Ascending aorta (tissue), 2 donors: ENCODE results near the gene PDZD11. TPM values are rescaled to one million over a fixed set of nuclear protein-coding genes. Genes with fewer than 3 reads are reported as not detected.
"Not testable (repeated sequence)": the region's sequence is repeated elsewhere in the genome, so short reads cannot be mapped to it uniquely, and the experiment has no call there.

Source experiments
- DNase-seq, 2 donors: peaks; one replicate each; pipeline ENCODE4 v3.0.0-alpha.2; 2019; ENCODE audit warnings: low spot score in 2 of 2
- H3K27ac ChIP-seq, 2 donors: fragments of 200-600 bp; sonication (generic); one replicate each; pipeline ENCODE4 v1.5.1; 2016 to 2017; ENCODE audit warnings: mild to moderate bottlenecking in 1 of 2
- H3K27me3 ChIP-seq: fragments of 200-600 bp; sonication (generic); one replicate; pipeline ENCODE4 v1.5.1; 2017
- H3K36me3 ChIP-seq, 2 donors: fragments of 200-600 bp; sonication (generic); one replicate each; pipeline ENCODE4 v1.5.1; 2016
- H3K4me1 ChIP-seq, 2 donors: fragments of 200-600 bp; sonication (generic); one replicate each; pipeline ENCODE4 v1.5.1; 2016 to 2017; ENCODE audit warnings: mild to moderate bottlenecking in 1 of 2
- H3K4me3 ChIP-seq, 2 donors: fragments of 200-600 bp; sonication (generic); one replicate each; pipeline ENCODE4 v1.5.1; 2016 to 2017; ENCODE audit warnings: mild to moderate bottlenecking in 1 of 2
- H3K9me3 ChIP-seq, 2 donors: fragments of 200-600 bp; sonication (generic); one replicate each; pipeline ENCODE4 v1.5.1; 2016
- CTCF ChIP-seq, 3 experiments: fragments of 200-600 bp in 2 of 3; fragments of 450-650 bp in 1 of 3; sonication (generic) in 2 of 3; IDR thresholded peaks; one replicate each; pipeline ENCODE4 v1.5.1; 2016 to 2019; ENCODE audit warnings: antibody characterized with exemption in 3 of 3, mild to moderate bottlenecking in 1 of 3, moderate library complexity in 1 of 3
- intact Hi-C: fragments of 100-400 bp; cut with DNase I; formaldehyde crosslinking; loops from one replicate; pipeline ENCODE4 v1.15.1; 2023
- total RNA-seq: library from RNA; depleted of rRNA; stranded (reverse); fragments of >200 nt; gene quantifications from one replicate; pipeline ENCODE4 v1.1.0, GENCODE V29; 2016

The PDZD11 gene
- total RNA-seq, 1 donor from 2014 or later = 17.8 TPM

- intact Hi-C loops = no loop called here
- Histone ChIP-seq H3K27me3 (no peaks in the 10 kb centered on the region), H3K4me3 (no peak overlapping the region), H3K27ac (no peak overlapping the region), H3K9me3 (no peaks in the 10 kb centered on the region), H3K4me1 (no peaks in the 10 kb centered on the region), H3K36me3 (no peaks in the 10 kb centered on the region)
- DNase-seq = no peak
- TF ChIP-seq CTCF (IDR thresholded peaks at IDR 0.05) = no peak
Measured at GRCh38 chrX:70324326-70324725, 34.6 kb upstream of the PDZD11 start.

GRCh38 chrX:70323628-70324027, 33.9 kb upstream of the PDZD11 start:
- DNase-seq, H3K27ac ChIP-seq, H3K36me3 ChIP-seq, intact Hi-C loops, H3K9me3 ChIP-seq, H3K4me1 ChIP-seq, H3K27me3 ChIP-seq, H3K4me3 ChIP-seq: not testable (repeated sequence)

- no peaks in the 10 kb centered on the region for H3K4me1 ChIP-seq
- no peak overlapping the region for H3K4me3 ChIP-seq
- H3K27ac ChIP-seq = no peak overlapping the region
- no peaks in the 10 kb centered on the region for H3K9me3 ChIP-seq
- intact Hi-C loops = no loop called here
- H3K36me3 ChIP-seq = no peaks in the 10 kb centered on the region
- TF ChIP-seq CTCF (IDR thresholded peaks at IDR 0.05) = no peak
- no peak for DNase-seq
- H3K27me3 ChIP-seq = no peaks in the 10 kb centered on the region
Measured at GRCh38 chrX:70322784-70323183, 33.1 kb upstream of the PDZD11 start.

GRCh38 chrX:70313503-70313902, 23.8 kb upstream of the PDZD11 start:
- no peak overlapping the region for H3K27ac ChIP-seq
- DNase-seq = no peak
- no peaks in the 10 kb centered on the region for H3K27me3 ChIP-seq
- H3K4me3 ChIP-seq = no peak overlapping the region
- H3K4me1 ChIP-seq = no peaks in the 10 kb centered on the region
- no peaks in the 10 kb centered on the region for H3K36me3 ChIP-seq
- H3K9me3 ChIP-seq = no peaks in the 10 kb centered on the region
- no peak for TF ChIP-seq CTCF (IDR thresholded peaks at IDR 0.05)
- intact Hi-C loops = no loop called here

GRCh38 chrX:70301716-70302115, 12.0 kb upstream of the PDZD11 start:
- DNase-seq = no peak
- intact Hi-C loops = no loop called here
- no peak overlapping the region for H3K4me3 ChIP-seq
- no peaks in the 10 kb centered on the region for H3K4me1 ChIP-seq
- H3K36me3 ChIP-seq = no peaks in the 10 kb centered on the region
- H3K9me3 ChIP-seq = no peaks in the 10 kb centered on the region
- peak overlapping the region in 1 of 2 donors; percentile 7 for H3K27ac ChIP-seq
- TF ChIP-seq CTCF (IDR thresholded peaks at IDR 0.05) = no peak
- H3K27me3 ChIP-seq = no peaks in the 10 kb centered on the region

GRCh38 chrX:70293621-70294020, 3.9 kb upstream of the PDZD11 start:
- intact Hi-C loops = loop anchor here (10.0 kb wide), 1 partner anchor 159 kb away; the partner anchor contains the start of gene IGBP1
- Histone ChIP-seq H3K4me1 (peaks cover 4 to 5% of the 10 kb centered on the region in 2 donors), H3K4me3 (no peak overlapping the region), H3K9me3 (no peaks in the 10 kb centered on the region), H3K27me3 (no peaks in the 10 kb centered on the region), H3K27ac (no peak overlapping the region), H3K36me3 (no peaks in the 10 kb centered on the region)
- TF ChIP-seq CTCF (IDR thresholded peaks at IDR 0.05) = no peak
- DNase-seq = no peak
